ENCODE results near the gene MYO7A.

MYO7A gene

DNA sequence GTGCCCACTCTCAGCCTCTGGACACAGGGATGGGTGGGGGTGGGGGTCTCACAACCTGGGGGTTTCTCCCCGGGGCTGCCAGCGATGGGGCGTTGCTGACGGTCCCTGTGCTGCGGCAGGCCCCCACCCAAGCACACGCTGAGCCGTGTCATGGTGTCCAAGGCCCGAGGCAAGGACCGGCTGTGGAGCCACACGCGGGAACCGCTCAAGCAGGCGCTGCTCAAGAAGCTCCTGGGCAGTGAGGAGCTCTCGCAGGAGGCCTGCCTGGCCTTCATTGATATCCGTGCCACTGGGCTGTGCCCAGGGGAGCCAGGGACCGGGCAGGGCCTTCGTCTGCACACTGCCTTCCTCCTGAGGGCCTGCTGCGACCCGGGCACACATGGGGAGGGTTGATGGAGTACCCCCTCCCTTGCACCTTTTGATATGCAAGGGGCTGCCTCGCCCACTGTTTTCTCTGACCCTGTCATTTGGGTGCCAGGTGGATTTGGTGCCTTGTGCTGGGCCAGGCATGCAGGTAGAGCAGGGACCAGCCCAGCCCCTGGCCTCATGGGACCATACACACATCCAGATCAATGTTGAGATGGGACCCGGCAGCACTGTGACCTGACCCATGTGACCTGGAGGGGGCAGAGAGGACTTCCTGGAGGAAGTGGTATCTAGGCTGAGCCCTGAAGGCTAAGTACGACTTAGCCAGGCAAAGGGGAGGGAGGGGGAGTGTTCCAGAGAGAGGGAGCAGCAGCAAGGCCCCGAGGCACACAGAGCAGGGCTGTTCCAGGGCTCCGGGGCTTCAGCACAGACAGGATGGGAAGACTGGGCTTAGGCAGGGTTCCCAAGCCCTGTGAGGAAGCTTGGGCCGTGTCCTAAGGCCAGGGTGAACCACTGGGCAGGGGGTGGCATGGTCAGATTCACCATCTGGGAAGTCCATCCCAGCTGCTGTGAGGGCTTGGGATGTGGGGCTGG, 75.2 kb downstream of the MYO7A start:
- no peak for DNase-seq

DNA sequence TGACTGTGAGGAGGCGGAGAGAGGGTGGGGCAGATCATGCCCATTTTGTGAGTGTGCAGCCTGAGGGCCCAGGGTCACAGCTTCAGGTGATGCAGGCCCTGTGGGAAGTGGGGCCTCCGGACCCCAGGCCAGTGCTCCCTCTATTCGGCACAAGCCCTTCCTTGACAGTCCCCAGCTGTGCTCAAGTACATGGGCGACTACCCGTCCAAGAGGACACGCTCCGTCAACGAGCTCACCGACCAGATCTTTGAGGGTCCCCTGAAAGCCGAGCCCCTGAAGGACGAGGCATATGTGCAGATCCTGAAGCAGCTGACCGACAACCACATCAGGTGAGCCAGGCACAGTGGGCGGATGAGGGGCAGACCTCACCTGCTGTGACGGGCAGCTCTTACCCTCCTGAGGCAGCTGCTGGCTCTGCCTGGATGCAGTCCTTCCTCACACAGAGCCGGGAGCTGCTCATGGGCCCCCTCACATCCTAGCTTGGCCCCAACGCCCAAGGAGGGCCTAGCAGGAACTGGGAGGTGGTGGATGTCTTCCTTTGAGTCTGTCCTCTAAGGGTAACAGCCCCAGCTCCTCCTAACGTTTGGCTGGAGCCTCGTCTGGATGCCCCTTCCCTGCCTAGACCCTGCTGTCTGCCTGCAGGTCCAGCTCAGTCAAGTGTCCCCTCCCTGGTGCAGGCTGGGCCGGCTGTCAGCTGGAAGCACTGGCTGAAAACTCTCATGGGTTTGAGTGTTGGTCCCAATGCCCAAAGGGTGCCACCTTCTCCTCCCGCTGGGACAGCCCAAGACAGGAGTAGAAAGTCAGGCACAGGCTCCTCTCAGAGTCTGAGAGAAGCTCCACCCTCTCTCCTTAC, 76.1 kb downstream of the MYO7A start:
- DNase-seq, result no peak

DNA sequence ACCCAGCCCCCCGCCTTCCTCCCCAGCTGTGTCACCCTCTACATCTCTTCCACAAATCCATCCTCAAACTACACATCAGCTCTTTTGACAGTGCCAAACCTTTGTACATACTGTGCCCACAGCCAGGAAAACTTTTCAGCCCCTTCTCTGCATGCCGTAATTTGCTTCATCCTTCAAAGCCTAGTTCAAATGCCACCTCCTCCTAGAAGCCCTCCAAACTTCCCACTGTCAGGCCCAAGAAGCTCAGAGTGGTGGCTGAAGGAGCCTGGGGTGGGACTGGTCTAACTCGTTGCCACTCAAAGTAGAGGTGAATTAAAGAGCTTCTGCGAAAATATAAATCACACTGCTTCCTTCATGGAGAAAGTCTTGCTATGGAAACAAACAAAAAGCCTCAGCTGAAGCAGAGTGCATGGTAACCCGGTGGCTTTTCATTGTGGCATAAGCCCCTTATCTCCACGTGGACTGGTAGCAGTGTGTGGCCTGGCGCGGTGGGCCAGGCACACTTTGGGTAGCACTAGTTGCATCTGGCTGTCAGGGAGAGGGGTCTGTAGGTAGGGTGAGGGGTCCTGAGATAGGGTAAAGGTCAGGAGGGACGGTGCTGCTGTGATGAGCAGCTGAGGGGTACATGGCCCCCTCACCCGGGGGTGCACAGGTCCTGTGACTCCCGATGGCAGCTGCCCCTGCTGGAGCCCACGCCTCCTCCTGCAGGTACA, 76.9 kb downstream of the MYO7A start:
- DNase-seq, result no peak

DNA sequence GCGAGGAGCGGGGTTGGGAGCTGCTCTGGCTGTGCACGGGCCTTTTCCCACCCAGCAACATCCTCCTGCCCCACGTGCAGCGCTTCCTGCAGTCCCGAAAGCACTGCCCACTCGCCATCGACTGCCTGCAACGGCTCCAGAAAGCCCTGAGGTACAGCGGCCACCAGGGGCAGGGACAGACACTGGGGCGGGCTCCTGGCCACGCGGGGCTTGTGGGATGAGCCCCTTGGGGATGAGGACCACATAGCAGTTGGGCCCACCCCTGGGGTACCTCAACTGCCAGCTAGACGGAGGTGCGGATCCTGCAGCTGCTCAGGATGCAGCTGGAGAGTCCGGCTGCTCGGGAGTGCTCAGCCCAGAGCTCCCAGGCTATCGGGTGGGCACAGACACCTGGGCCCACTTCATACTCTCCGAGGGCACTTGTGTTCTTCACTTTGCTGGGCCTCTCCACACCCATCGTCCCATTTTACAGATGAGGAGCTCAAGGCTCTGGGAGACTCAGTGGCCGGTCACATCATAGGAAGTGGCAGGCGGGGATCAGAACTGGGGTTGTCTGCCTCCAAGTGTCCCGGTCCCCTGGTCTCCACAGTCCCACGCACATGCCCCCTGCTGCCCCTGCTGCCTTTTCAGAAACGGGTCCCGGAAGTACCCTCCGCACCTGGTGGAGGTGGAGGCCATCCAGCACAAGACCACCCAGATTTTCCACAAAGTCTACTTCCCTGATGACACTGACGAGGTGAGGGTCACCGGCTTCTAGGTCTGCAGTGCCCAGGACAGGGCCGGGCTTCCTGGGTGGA, 77.6 kb downstream of the MYO7A start:
- DNase-seq, result no peak

- no peak for DNase-seq
Measured at GRCh38 chr11:77206264-77207018, 78.4 kb downstream of the MYO7A start.

GRCh38 chr11:77207019-77207485, 79.0 kb downstream of the MYO7A start:
- DNase-seq, result no peak

DNA sequence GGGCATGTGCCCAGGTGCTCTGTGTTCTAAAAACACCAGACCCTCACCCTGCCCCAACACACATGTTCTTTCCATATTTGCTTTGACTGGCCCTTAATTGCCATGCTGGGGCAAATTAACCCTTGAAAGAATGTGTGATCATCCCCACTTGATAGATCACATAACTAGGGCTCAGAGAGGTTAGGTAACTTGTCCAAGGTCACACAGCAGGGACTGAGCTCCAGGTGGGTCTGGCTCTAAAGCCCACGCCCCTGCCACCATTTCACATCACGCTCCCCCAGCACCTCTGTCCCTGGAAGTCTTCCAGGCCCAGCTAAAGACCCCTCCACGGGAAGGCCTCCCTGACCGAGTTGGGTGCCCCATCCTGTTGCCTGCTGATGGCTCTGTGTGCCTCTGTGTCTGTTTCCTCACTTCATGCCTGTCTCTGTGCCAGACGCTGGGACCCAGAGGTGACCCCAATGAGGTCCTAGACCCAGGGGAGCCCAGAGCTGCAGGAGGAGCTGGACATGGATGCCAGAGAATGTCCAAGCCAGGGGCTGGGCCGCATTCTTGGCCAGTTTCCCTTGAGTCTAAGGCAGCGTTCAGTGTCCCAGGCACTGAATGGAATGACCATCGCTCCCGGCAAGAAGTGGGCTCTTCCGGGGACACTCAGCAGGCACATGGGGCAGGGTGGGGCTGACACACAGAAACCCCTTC, 79.7 kb downstream of the MYO7A start:
- no peak for DNase-seq

- DNase-seq, result no peak
Measured at GRCh38 chr11:77208535-77208934, 80.5 kb downstream of the MYO7A start.

GRCh38 chr11:77209663-77210062, 81.6 kb downstream of the MYO7A start:
- DNase-seq, result no peak

DNA sequence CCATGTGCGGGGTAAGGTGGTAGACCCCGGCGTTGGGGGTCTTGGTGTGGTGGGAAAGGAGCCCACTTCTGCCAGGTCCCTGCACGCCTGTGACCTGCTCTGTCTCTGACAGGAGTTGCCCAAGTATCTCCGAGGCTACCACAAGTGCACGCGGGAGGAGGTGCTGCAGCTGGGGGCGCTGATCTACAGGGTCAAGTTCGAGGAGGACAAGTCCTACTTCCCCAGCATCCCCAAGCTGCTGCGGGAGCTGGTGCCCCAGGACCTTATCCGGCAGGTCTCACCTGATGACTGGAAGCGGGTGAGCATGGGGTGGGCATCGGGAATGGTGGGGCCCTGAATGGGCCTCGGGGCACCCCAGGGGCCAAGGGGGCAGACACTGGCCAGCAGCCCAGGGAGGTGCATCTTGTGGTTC, 83.0 kb downstream of the MYO7A start:
- DNase-seq, result no peak

GRCh38 chr11:77211594-77212251, 83.7 kb downstream of the MYO7A start:
- no peak for DNase-seq

DNA sequence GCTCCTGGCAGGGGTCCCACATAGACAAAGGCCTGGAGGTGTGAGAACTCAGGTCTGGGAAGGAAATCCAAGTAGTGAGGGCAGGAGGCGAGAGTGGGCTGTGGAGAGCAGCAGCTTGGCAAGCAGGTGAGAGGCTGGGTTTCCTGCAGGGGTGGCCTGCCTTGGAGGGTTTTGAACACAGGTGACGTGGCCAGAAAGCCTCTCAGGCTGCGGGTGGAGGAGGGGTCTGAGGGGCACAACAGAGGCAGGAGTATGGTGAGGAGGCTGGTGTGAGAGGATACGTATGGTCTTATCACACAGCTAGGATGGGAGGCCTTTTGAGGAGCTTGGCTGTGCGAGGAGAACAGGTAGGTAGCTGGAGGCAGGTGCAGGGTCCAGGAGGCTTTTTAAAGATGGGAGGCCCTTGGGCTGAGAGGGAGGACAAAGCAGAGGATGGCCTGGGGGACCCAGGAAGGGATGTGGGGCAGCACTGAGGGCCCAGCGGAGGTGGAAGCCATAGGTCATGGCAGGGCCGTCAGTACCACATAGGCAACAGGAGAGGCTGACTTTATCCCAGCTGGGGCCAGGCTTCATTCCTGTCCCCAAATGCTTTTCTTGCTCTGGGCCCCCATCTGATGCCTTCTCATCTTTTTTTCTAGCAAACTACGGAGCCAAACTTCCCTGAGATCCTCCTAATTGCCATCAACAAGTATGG, 84.4 kb downstream of the MYO7A start:
- DNase-seq, result no peak

DNA sequence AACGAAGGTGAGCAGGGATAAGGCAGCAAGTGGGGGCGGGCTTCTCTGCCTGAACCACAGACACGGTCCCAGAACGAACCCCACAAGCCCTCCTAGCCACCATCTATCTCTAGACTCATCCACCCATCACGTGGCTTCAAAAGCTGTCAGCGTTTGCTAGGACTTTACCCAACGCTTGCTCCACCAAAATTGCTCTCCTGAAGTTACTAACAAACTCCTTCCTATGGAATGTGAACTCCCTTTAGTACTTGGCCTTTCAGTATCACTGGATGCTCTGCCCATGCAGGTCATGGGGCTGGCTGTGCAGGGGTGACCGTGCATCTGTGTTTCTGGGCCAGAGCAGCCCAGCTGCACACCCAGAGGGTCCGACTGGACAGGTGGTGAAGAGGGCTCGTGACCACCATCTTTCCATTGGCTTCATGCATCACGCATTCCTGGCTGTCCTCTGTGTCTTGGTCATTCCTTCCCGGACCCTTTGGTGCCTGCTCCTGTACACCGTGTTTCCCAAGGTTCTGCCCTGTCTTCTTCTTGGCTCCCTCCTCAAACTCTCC, 85.1 kb downstream of the MYO7A start:
- DNase-seq, result no peak

DNA sequence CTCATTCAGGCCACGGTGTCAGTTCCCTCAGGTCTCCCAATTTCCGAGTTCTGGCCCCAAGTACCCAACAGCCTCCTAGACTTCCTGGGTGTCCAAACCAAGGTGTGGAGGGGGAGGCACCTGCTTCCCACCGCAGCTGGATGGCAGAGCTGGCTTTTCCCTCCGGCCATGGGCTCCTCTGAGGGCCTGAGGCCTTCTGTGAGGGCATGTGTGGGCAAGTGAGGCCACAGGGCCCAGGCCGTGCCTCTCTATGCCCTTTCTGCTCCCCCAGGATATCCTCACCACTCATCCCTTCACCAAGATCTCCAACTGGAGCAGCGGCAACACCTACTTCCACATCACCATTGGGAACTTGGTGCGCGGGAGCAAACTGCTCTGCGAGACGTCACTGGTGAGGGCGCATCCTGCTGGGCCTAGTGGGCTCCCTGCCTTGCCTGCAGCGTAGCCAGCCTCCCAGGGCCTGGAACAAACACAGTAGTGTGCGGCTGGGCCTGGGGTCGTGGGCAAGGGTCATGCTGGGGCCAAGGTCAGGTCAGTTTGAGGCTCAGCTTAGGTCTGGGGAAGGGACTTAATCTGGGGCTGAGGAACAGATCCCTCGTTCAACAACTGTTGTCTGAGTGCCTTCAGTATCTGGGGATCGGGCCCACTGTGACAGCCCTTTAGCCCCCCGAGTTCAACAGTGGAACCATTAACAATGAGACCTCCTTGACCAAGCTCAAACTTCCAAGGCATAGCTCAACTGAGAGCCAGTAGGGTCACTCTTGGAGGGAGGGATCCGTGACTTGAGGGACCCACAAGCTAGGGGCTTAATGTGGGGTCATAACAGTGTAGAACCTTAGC, 85.8 kb downstream of the MYO7A start:
- no peak for DNase-seq

- DNase-seq, result no peak
Measured at GRCh38 chr11:77214557-77214956, 86.5 kb downstream of the MYO7A start.

GRCh38 chr11:77215106-77215505, 87.1 kb downstream of the MYO7A start:
- no peak for DNase-seq

DNA sequence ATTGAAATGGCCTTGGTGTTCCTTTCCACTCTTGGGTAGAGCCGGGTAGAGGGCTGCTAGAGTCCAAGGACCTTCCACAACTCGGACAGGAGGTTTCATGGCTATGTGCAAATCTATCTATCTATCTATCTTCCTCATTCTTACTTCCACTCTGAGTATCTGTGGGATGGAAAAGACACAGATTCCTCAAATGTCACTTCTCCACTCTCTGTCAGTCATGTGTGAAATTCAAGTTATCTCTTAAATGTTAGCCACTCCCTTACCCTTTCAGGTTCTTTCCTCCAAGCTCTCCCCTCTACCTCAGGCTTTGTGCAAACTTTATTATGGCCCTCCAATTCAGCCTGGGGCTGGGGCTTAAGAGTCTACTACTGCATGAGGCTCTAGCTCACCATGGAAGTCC, 89.1 kb downstream of the MYO7A start:
- DNase-seq, result no peak

DNA sequence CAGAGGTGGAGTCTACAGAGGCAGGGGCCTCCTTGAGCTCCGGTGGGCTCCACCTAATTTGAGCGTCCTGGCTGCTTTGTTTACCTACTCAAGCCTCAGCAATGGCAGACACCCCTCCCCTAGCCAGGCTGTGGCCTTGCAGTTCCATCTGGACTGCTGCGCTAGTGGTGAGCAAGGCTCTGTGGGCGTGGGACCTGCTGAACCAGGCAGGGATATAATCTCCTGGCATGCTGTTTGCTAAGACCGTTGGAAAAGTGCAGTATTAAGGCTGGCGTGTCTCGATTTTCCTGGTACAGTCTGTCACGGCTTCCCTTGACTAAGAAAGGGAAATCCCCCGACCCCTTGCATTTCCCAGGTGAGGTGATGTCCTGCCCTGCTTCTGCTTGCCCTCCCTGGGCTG, 95.8 kb downstream of the MYO7A start:
- DNase-seq, result no peak
